Osteocyte (in vitro differentiated cells): Measurements from ENCODE around the gene TNF. TPM values are rescaled to one million over a fixed set of nuclear protein-coding genes. Genes with fewer than 3 reads are reported as not detected.

Experiments
- DNase-seq: peaks from one replicate; pipeline ENCODE4 v3.0.0; 2021; ENCODE audit warnings: mixed read lengths; ENCODE audit not compliant: unreplicated experiment; ENCODE audit errors: extremely low spot score
- H3K27ac Mint-ChIP-seq: one replicate; pipeline ENCODE4 v1.8.0; 2021; ENCODE audit warnings: mild to moderate bottlenecking, mixed read lengths; ENCODE audit not compliant: unreplicated experiment
- H3K27me3 Mint-ChIP-seq: one replicate; pipeline ENCODE4 v1.8.0; 2021; ENCODE audit warnings: mixed read lengths; ENCODE audit not compliant: unreplicated experiment
- H3K36me3 Mint-ChIP-seq: one replicate; pipeline ENCODE4 v1.8.0; 2021; ENCODE audit warnings: mixed read lengths; ENCODE audit not compliant: unreplicated experiment
- H3K4me1 Mint-ChIP-seq: one replicate; pipeline ENCODE4 v1.8.0; 2021; ENCODE audit warnings: mixed read lengths; ENCODE audit not compliant: unreplicated experiment
- H3K4me3 Mint-ChIP-seq: one replicate; pipeline ENCODE4 v1.8.0; 2021; ENCODE audit warnings: mild to moderate bottlenecking, moderate library complexity, mixed read lengths; ENCODE audit not compliant: unreplicated experiment
- H3K9me3 Mint-ChIP-seq: one replicate; pipeline ENCODE4 v1.8.0; 2021; ENCODE audit warnings: mixed read lengths; ENCODE audit not compliant: unreplicated experiment
- CTCF ChIP-seq: fragments of 200-600 bp; sonication (generic); IDR thresholded peaks from 2 replicates; pipeline ENCODE4 v1.5.0; 2021; ENCODE audit warnings: antibody characterized with exemption, mild to moderate bottlenecking, moderate library complexity
- total RNA-seq: library from RNA; stranded (reverse); gene quantifications from 2 replicates; pipeline ENCODE4 v1.2.1, GENCODE V29; 2021

The TNF gene
- total RNA-seq, 1 donor from 2014 or later, result not detected

GRCh38 chr6:31582230-31582643 lies 6.9 kb downstream of the TNF start, which contains the start of gene LTB:
LTB (minus strand) TSS chr6:31582424; CDS start chr6:31582417, 7 bp downstream.
- H3K36me3 Mint-ChIP-seq, result no peaks in the 10 kb centered on the region
- H3K4me1 Mint-ChIP-seq, result peaks cover 16% of the 10 kb centered on the region
- H3K27me3 Mint-ChIP-seq, result no peaks in the 10 kb centered on the region
- DNase-seq, result no peak
- H3K9me3 Mint-ChIP-seq, result no peaks in the 10 kb centered on the region
- peak within 1 kb of the TSS; percentile 96 for H3K4me3 Mint-ChIP-seq
- peak within 1 kb of the TSS; percentile 90 for H3K27ac Mint-ChIP-seq
- TF ChIP-seq CTCF, result no peak

- no peaks in the 10 kb centered on the region for H3K27me3 Mint-ChIP-seq
- H3K4me1 Mint-ChIP-seq, result peaks cover 11% of the 10 kb centered on the region
- no peak overlapping the region for H3K4me3 Mint-ChIP-seq
- H3K36me3 Mint-ChIP-seq, result no peaks in the 10 kb centered on the region
- no peak overlapping the region for H3K27ac Mint-ChIP-seq
- TF ChIP-seq CTCF, result peak; percentile 40
- no peak for DNase-seq
- no peaks in the 10 kb centered on the region for H3K9me3 Mint-ChIP-seq
These were observed 10.1 kb downstream of the TNF start for GRCh38 chr6:31585491-31585890.

- no peak for DNase-seq
- Mint-ChIP-seq H3K27me3 (no peaks in the 10 kb centered on the region), H3K9me3 (no peaks in the 10 kb centered on the region), H3K36me3 (no peaks in the 10 kb centered on the region), H3K27ac (no peak within 1 kb of the TSS), H3K4me1 (peaks cover 9% of the 10 kb centered on the region), H3K4me3 (no peak within 1 kb of the TSS)
- TF ChIP-seq CTCF, result no peak
These were observed 10.6 kb downstream of the TNF start, which contains the start of gene LST1 for GRCh38 chr6:31586008-31586407. LST1 (plus strand) TSS chr6:31586277; CDS start chr6:31587300, 1,023 bp downstream.

- no peak overlapping the region for H3K27ac Mint-ChIP-seq
- peaks cover 2% of the 10 kb centered on the region for H3K4me1 Mint-ChIP-seq
- TF ChIP-seq CTCF, result no peak
- no peak overlapping the region for H3K4me3 Mint-ChIP-seq
- H3K9me3 Mint-ChIP-seq, result no peaks in the 10 kb centered on the region
- no peaks in the 10 kb centered on the region for H3K27me3 Mint-ChIP-seq
- DNase-seq, result no peak
- no peaks in the 10 kb centered on the region for H3K36me3 Mint-ChIP-seq
These were observed 11.4 kb downstream of the TNF start for GRCh38 chr6:31586599-31587281.

GRCh38 chr6:31587791-31588777 lies 12.7 kb downstream of the TNF start:
- no peak for TF ChIP-seq CTCF
- no peaks in the 10 kb centered on the region for H3K4me1 Mint-ChIP-seq
- H3K27me3 Mint-ChIP-seq, result no peaks in the 10 kb centered on the region
- H3K9me3 Mint-ChIP-seq, result no peaks in the 10 kb centered on the region
- no peak overlapping the region for H3K27ac Mint-ChIP-seq
- DNase-seq, result no peak
- no peaks in the 10 kb centered on the region for H3K36me3 Mint-ChIP-seq
- H3K4me3 Mint-ChIP-seq, result no peak overlapping the region
